ENCODE results near the gene DHCR24.

DNA sequence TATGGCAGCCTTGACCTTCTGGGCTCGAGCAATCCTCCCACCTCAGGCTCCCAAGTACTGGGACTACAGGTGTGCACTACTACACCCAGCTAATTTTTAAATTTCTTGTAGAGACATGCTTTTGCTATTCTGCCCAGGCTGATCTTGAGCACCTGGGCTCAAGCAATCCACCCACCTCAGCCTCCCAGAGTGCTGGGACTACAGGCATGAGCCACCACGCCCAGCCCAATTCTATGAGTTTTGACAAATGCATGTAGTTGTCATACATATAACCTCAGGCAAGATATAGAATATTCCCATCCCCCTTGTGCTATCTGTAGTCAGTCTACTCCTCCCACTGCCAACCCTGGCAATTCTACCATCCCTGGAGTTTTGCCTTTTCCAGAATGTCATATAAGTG lies 47.2 kb downstream of the DHCR24 start:
- TF ChIP-seq, protein P1, sequence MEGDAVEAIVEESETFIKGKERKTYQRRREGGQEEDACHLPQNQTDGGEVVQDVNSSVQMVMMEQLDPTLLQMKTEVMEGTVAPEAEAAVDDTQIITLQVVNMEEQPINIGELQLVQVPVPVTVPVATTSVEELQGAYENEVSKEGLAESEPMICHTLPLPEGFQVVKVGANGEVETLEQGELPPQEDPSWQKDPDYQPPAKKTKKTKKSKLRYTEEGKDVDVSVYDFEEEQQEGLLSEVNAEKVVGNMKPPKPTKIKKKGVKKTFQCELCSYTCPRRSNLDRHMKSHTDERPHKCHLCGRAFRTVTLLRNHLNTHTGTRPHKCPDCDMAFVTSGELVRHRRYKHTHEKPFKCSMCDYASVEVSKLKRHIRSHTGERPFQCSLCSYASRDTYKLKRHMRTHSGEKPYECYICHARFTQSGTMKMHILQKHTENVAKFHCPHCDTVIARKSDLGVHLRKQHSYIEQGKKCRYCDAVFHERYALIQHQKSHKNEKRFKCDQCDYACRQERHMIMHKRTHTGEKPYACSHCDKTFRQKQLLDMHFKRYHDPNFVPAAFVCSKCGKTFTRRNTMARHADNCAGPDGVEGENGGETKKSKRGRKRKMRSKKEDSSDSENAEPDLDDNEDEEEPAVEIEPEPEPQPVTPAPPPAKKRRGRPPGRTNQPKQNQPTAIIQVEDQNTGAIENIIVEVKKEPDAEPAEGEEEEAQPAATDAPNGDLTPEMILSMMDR (IDR thresholded peaks at IDR 0.05) = no peak
- no peak for TF ChIP-seq POLR2A (IDR thresholded peaks at IDR 0.05)
